Measurements from ENCODE around the gene CCDC134. TPM values are rescaled to one million over a fixed set of nuclear protein-coding genes. Genes with fewer than 3 reads are reported as not detected.
A peak's percentile ranks its signal among the peaks of the same experiment; 100 is the strongest.

CCDC134 gene
- total RNA-seq, 4 donors from 2014 or later = 1.6 to 3.5 (median 3.4) TPM

- no peak for ATAC-seq (ENCODE audit: low FRiP score)
- no peak for DNase-seq (ENCODE audit: low spot score)
- no peak for TF ChIP-seq CTCF (IDR thresholded peaks at IDR 0.05)
Observed at GRCh38 chr22:41828516-41828915, 28.0 kb downstream of the CCDC134 start.

GRCh38 chr22:41830174-41830573 lies 29.7 kb downstream of the CCDC134 start:
- DNase-seq (ENCODE audit: low spot score) (no peak), ATAC-seq (ENCODE audit: low FRiP score) (no peak)

GRCh38 chr22:41831383-41831782 lies 30.9 kb downstream of the CCDC134 start:
- no peak for TF ChIP-seq CTCF (IDR thresholded peaks at IDR 0.05)
- no peak for ATAC-seq (ENCODE audit: low FRiP score)
- no peak for DNase-seq (ENCODE audit: low spot score)

More at GRCh38 chr22:41830174-41830573, 29.7 kb downstream of the CCDC134 start:
- no peak for TF ChIP-seq CTCF (IDR thresholded peaks at IDR 0.05)

- DNase-seq (ENCODE audit: low spot score) (no peak), ATAC-seq (ENCODE audit: low FRiP score) (no peak)
- TF ChIP-seq CTCF (IDR thresholded peaks at IDR 0.05) = no peak
Observed at GRCh38 chr22:41831828-41832552, 31.5 kb downstream of the CCDC134 start.

GRCh38 chr22:41832553-41833368 lies 32.3 kb downstream of the CCDC134 start, which contains the start of gene SREBF2:
Gene SREBF2 (plus strand): TSS chr22:41833105. CDS start chr22:41833271, 166 bp downstream.
- peak; percentile 96 for ATAC-seq (ENCODE audit: low FRiP score)
- TF ChIP-seq CTCF (IDR thresholded peaks at IDR 0.05) = no peak
- peak; percentile 97 for DNase-seq (ENCODE audit: low spot score)

GRCh38 chr22:41833369-41834004 lies 33.0 kb downstream of the CCDC134 start:
- ATAC-seq (ENCODE audit: low FRiP score) (peak; percentile 14), DNase-seq (ENCODE audit: low spot score) (no peak)
- TF ChIP-seq CTCF (IDR thresholded peaks at IDR 0.05) = no peak

Data from omental fat pad (tissue), 4 donors.